Smooth muscle cell (in vitro differentiated cells): ENCODE measurements around the gene PROC. TPM values are rescaled to one million over a fixed set of nuclear protein-coding genes. Genes with fewer than 3 reads are reported as not detected.
A peak's percentile ranks its signal among the peaks of the same experiment; 100 is the strongest.

Experiments used
- DNase-seq: peaks from one replicate; lab custom pipeline; 2025; ENCODE audit not compliant: unreplicated experiment; lab: John Stamatoyannopoulos, UW
- H2AFZ ChIP-seq: fragments of 200-600 bp; sonication (generic); 2 replicates; pipeline ENCODE4 v1.6.0; 2016; ENCODE audit warnings: antibody characterized with exemption, low read depth, mild to moderate bottlenecking
- H3F3A ChIP-seq: fragments of 200-600 bp; sonication (generic); 2 replicates; pipeline ENCODE4 v1.6.0; 2017; ENCODE audit warnings: antibody characterized with exemption, low read depth
- H3K27ac ChIP-seq: fragments of 200-600 bp; sonication (generic); 2 replicates; pipeline ENCODE4 v1.5.1; 2016; ENCODE audit warnings: low read depth, mild to moderate bottlenecking
- H3K27me3 ChIP-seq: fragments of 200-600 bp; sonication (generic); 2 replicates; pipeline ENCODE4 v1.6.1; 2016; ENCODE audit warnings: low read depth, mild to moderate bottlenecking
- H3K36me3 ChIP-seq: fragments of 200-600 bp; sonication (generic); 2 replicates; pipeline ENCODE4 v1.5.1; 2016; ENCODE audit warnings: low read depth
- H3K4me1 ChIP-seq: fragments of 200-600 bp; sonication (generic); 2 replicates; pipeline ENCODE4 v1.5.1; 2016; ENCODE audit warnings: low read depth
- H3K4me2 ChIP-seq: fragments of 200-600 bp; sonication (generic); 2 replicates; pipeline ENCODE4 v1.6.0; 2016; ENCODE audit warnings: mild to moderate bottlenecking
- H3K4me3 ChIP-seq: fragments of 200-600 bp; sonication (generic); 2 replicates; pipeline ENCODE4 v1.5.1; 2016; ENCODE audit warnings: mild to moderate bottlenecking
- H3K79me2 ChIP-seq: fragments of 200-600 bp; sonication (generic); 2 replicates; pipeline ENCODE4 v1.6.0; 2016; ENCODE audit warnings: low read depth, mild to moderate bottlenecking
- H3K9ac ChIP-seq: fragments of 200-600 bp; sonication (generic); 2 replicates; pipeline ENCODE4 v1.6.0; 2016; ENCODE audit warnings: low read depth
- H3K9me3 ChIP-seq: fragments of 200-600 bp; sonication (generic); replicated peaks from 2 replicates; pipeline ENCODE4 v1.5.1; 2016; ENCODE audit warnings: low read depth
- H4K20me1 ChIP-seq: fragments of 200-600 bp; sonication (generic); 2 replicates; pipeline ENCODE4 v1.6.0; 2016; ENCODE audit warnings: low read depth
- CTCF ChIP-seq: fragments of 200-600 bp; sonication (generic); IDR thresholded peaks from 2 replicates; pipeline ENCODE4 v1.5.1; 2017; ENCODE audit warnings: borderline replicate concordance, mild to moderate bottlenecking, antibody characterized with exemption; ENCODE audit not compliant: insufficient read depth, poor library complexity, severe bottlenecking
- WGBS: methylation state at CpG from one replicate; pipeline ENCODE4 v1.1.7; 2016; ENCODE audit warnings: low lambda C conversion rate; 5-methylcytosine and 5-hydroxymethylcytosine counted together
- polyA plus RNA-seq: library from polyadenylated mRNA; unstranded; fragments of >200 nt; fragmentation: Nextera tagmentation; extraction: Ambion mirVana; gene quantifications from 2 replicates; pipeline ENCODE4 v1.2.1, GENCODE V29; 2016
- total RNA-seq: library from RNA; depleted of rRNA; stranded (reverse); fragments of >200 nt; gene quantifications from 2 replicates; pipeline ENCODE4 v1.2.3, GENCODE V29; 2014

The PROC gene
- total and polyA plus RNA-seq, 2 experiments from 2014 or later: 0.85 to 1.1 TPM

GRCh38 chr2:127413782-127414637 lies 4.2 kb upstream of the PROC start:
- no peak for DNase-seq
- peak overlapping the region; percentile 63 for H3K27ac ChIP-seq
- no peak for TF ChIP-seq CTCF
- peaks cover 23% of the 10 kb centered on the region for H3F3A ChIP-seq
- H3K79me2 ChIP-seq: no peaks in the 10 kb centered on the region
- H2AFZ ChIP-seq: no peak overlapping the region
- no peak overlapping the region for H3K9ac ChIP-seq
- WGBS: 56% methylated on average over 8 of the region's 8 CpGs
- H3K9me3 ChIP-seq: peaks cover 5% of the 10 kb centered on the region
- peaks cover 8% of the 10 kb centered on the region for H3K4me1 ChIP-seq
- H3K4me3 ChIP-seq: no peak overlapping the region
- H4K20me1 ChIP-seq: no peaks in the 10 kb centered on the region
- no peaks in the 10 kb centered on the region for H3K27me3 ChIP-seq
- H3K4me2 ChIP-seq: peak overlapping the region; percentile 43
- H3K36me3 ChIP-seq: no peaks in the 10 kb centered on the region

- Histone ChIP-seq H3K4me3 (no peak overlapping the region), H3K27ac (peak overlapping the region; percentile 63), H4K20me1 (no peaks in the 10 kb centered on the region), H3K27me3 (no peaks in the 10 kb centered on the region), H3K4me2 (peak overlapping the region; percentile 97), H3K79me2 (no peaks in the 10 kb centered on the region), H3K36me3 (no peaks in the 10 kb centered on the region), H2AFZ (no peak overlapping the region), H3K9me3 (peaks cover 5% of the 10 kb centered on the region), H3K4me1 (peaks cover 8% of the 10 kb centered on the region), H3F3A (peaks cover 18% of the 10 kb centered on the region), H3K9ac (no peak overlapping the region)
- DNase-seq: no peak
- 80% methylated on average over 13 of the region's 13 CpGs for WGBS
- TF ChIP-seq CTCF: no peak
Observed at GRCh38 chr2:127414638-127415592, 3.3 kb upstream of the PROC start.

- Histone ChIP-seq H3F3A (peaks cover 9% of the 10 kb centered on the region), H3K79me2 (no peaks in the 10 kb centered on the region), H3K9me3 (peaks cover 5% of the 10 kb centered on the region), H3K9ac (peak overlapping the region; percentile 29), H4K20me1 (no peaks in the 10 kb centered on the region), H3K4me1 (peaks cover 8% of the 10 kb centered on the region), H3K36me3 (no peaks in the 10 kb centered on the region), H3K4me2 (peak overlapping the region; percentile 97), H2AFZ (peak overlapping the region; percentile 78), H3K4me3 (peak overlapping the region; percentile 48), H3K27me3 (no peaks in the 10 kb centered on the region), H3K27ac (no peak overlapping the region)
- 17% methylated on average over 55 of the region's 55 CpGs for WGBS
- peak; percentile 58 for TF ChIP-seq CTCF
- no peak for DNase-seq
Observed at GRCh38 chr2:127415593-127416505, 2.4 kb upstream of the PROC start.
